SK-N-SH treated with all-trans-retinoic acid at 6 μM for 48 hours (cell line): ENCODE results near the gene ASCL4.

Experiments used
- ATAC-seq: fragments of 200-7000 bp; cut with Tn5 transposase; 3 replicates; pipeline ENCODE4 v1.9.1; 2020; ENCODE audit warnings: mild to moderate bottlenecking, moderate library complexity
- ARNTL ChIP-seq: fragments of 450-650 bp; formaldehyde crosslinking; IDR thresholded peaks from 2 replicates; pipeline ENCODE4 v1.5.0; 2020; ENCODE audit warnings: low read depth, mild to moderate bottlenecking, moderate library complexity, borderline replicate concordance
- BACH2 ChIP-seq: fragments of 250-450 bp; sonication (Bioruptor Pico); IDR thresholded peaks from 2 replicates; pipeline ENCODE4 v1.9.0; 2021; ENCODE audit warnings: mild to moderate bottlenecking, borderline replicate concordance
- CSDC2 ChIP-seq: fragments of 250-450 bp; sonication (Bioruptor Pico); IDR thresholded peaks from 2 replicates; pipeline ENCODE4 v1.5.0; 2020; ENCODE audit warnings: mild to moderate bottlenecking, moderate library complexity
- ESRRG ChIP-seq: fragments of 250-450 bp; sonication (Bioruptor Pico); IDR thresholded peaks from 2 replicates; pipeline ENCODE4 v1.6.1; 2021; ENCODE audit warnings: mild to moderate bottlenecking
- ISL1 ChIP-seq: fragments of 250-450 bp; sonication (Bioruptor Pico); IDR thresholded peaks from 2 replicates; pipeline ENCODE4 v2.1.2; 2022; ENCODE audit warnings: mild to moderate bottlenecking, moderate library complexity
- OSR1 ChIP-seq: fragments of 250-450 bp; sonication (Bioruptor Pico); IDR thresholded peaks from 2 replicates; pipeline ENCODE4 v1.8.0; 2022; ENCODE audit warnings: moderate library complexity, mild to moderate bottlenecking, inconsistent platforms
- PPARA ChIP-seq: fragments of 250-450 bp; sonication (Bioruptor Pico); IDR thresholded peaks from 2 replicates; pipeline ENCODE4 v1.5.0; 2020; ENCODE audit warnings: mild to moderate bottlenecking, borderline replicate concordance
- RARB ChIP-seq: fragments of 250-450 bp; sonication (Bioruptor Pico); IDR thresholded peaks from 2 replicates; pipeline ENCODE4 v1.8.0; 2021; ENCODE audit warnings: mild to moderate bottlenecking, moderate library complexity
- TCF4 ChIP-seq: fragments of 250-450 bp; sonication (Bioruptor Pico); IDR thresholded peaks from 2 replicates; pipeline ENCODE4 v1.8.0; 2021; ENCODE audit warnings: mild to moderate bottlenecking, moderate library complexity, borderline replicate concordance
- TOX ChIP-seq: fragments of 250-450 bp; sonication (Bioruptor Pico); IDR thresholded peaks from 2 replicates; pipeline ENCODE4 v1.8.0; 2021; ENCODE audit warnings: mild to moderate bottlenecking, moderate library complexity, borderline replicate concordance
- ZC3H10 ChIP-seq: fragments of 250-450 bp; sonication (Bioruptor Pico); IDR thresholded peaks from 2 replicates; pipeline ENCODE4 v1.5.1; 2021; ENCODE audit warnings: mild to moderate bottlenecking, moderate library complexity
- ZFP3 ChIP-seq: fragments of 250-450 bp; sonication (Bioruptor Pico); IDR thresholded peaks from 2 replicates; pipeline ENCODE4 v1.5.0; 2020; ENCODE audit warnings: mild to moderate bottlenecking, moderate library complexity
- ZNF70 ChIP-seq: fragments of 450-650 bp; formaldehyde crosslinking; IDR thresholded peaks from 2 replicates; pipeline ENCODE4 v1.5.0; 2020; ENCODE audit warnings: mild to moderate bottlenecking, moderate library complexity
- TF ChIP-seq, protein P1 (sequence below): fragments of 250-450 bp; sonication (Bioruptor Pico); IDR thresholded peaks from 2 replicates; pipeline ENCODE4 v1.5.1; 2020; ENCODE audit warnings: low read depth, mild to moderate bottlenecking, moderate library complexity
- TF ChIP-seq, protein P2 (sequence below): fragments of 250-450 bp; sonication (Bioruptor Pico); IDR thresholded peaks from 2 replicates; pipeline ENCODE4 v1.8.0; 2020; ENCODE audit warnings: mild to moderate bottlenecking, moderate library complexity, borderline replicate concordance
- TF ChIP-seq, protein P3 (sequence below): fragments of 250-450 bp; sonication (Bioruptor Pico); IDR thresholded peaks from 2 replicates; pipeline ENCODE4 v1.5.1; 2021; ENCODE audit warnings: mild to moderate bottlenecking, moderate library complexity
- TF ChIP-seq, protein P4 (sequence below): fragments of 250-450 bp; sonication (Bioruptor Pico); IDR thresholded peaks from 2 replicates; pipeline ENCODE4 v1.8.0; 2021; ENCODE audit warnings: low read depth, mild to moderate bottlenecking, moderate library complexity, borderline replicate concordance
- TF ChIP-seq, protein P5 (sequence below): fragments of 250-450 bp; sonication (Bioruptor Pico); IDR thresholded peaks from 2 replicates; pipeline ENCODE4 v1.5.0; 2020; ENCODE audit warnings: mild to moderate bottlenecking, moderate library complexity

Gene ASCL4

DNA sequence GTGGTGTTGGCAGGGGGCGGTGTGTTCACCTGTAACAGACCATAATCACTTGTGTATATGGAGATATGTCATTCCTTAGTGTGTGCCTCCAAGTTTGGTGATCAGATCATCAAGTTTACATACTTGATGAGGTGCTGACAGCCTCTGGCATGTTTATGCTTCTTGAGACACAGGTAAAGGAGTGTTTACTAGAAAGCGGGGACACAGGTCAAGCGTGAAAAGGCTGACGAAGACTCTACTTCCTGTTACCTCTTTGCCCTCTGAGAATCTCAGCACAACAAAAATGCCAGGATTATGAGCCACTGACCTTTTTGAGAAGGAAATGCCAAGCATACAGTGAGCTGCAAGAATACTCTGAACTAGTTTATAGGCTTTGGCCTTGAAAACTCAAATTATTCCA is 43.1 kb upstream of the ASCL4 start:
- TF ChIP-seq ZC3H10, result no peak
- no peak for TF ChIP-seq BACH2 (CRISPR knock-in tag)
- TF ChIP-seq RARB (CRISPR knock-in tag), result no peak
- TF ChIP-seq ZFP3 (CRISPR knock-in tag), result no peak
- no peak for TF ChIP-seq ZNF70 (CRISPR knock-in tag)
- TF ChIP-seq, protein P1, sequence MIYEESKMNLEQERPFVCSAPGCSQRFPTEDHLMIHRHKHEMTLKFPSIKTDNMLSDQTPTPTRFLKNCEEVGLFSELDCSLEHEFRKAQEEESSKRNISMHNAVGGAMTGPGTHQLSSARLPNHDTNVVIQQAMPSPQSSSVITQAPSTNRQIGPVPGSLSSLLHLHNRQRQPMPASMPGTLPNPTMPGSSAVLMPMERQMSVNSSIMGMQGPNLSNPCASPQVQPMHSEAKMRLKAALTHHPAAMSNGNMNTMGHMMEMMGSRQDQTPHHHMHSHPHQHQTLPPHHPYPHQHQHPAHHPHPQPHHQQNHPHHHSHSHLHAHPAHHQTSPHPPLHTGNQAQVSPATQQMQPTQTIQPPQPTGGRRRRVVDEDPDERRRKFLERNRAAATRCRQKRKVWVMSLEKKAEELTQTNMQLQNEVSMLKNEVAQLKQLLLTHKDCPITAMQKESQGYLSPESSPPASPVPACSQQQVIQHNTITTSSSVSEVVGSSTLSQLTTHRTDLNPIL (CRISPR knock-in tag), result no peak
- TF ChIP-seq, protein P2, sequence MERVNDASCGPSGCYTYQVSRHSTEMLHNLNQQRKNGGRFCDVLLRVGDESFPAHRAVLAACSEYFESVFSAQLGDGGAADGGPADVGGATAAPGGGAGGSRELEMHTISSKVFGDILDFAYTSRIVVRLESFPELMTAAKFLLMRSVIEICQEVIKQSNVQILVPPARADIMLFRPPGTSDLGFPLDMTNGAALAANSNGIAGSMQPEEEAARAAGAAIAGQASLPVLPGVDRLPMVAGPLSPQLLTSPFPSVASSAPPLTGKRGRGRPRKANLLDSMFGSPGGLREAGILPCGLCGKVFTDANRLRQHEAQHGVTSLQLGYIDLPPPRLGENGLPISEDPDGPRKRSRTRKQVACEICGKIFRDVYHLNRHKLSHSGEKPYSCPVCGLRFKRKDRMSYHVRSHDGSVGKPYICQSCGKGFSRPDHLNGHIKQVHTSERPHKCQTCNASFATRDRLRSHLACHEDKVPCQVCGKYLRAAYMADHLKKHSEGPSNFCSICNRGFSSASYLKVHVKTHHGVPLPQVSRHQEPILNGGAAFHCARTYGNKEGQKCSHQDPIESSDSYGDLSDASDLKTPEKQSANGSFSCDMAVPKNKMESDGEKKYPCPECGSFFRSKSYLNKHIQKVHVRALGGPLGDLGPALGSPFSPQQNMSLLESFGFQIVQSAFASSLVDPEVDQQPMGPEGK (CRISPR knock-in tag), result no peak
- no peak for TF ChIP-seq ISL1
- no peak for TF ChIP-seq ESRRG (CRISPR knock-in tag)
- no peak for TF ChIP-seq PPARA (CRISPR knock-in tag)
- no peak for TF ChIP-seq ARNTL
- TF ChIP-seq, protein P3, sequence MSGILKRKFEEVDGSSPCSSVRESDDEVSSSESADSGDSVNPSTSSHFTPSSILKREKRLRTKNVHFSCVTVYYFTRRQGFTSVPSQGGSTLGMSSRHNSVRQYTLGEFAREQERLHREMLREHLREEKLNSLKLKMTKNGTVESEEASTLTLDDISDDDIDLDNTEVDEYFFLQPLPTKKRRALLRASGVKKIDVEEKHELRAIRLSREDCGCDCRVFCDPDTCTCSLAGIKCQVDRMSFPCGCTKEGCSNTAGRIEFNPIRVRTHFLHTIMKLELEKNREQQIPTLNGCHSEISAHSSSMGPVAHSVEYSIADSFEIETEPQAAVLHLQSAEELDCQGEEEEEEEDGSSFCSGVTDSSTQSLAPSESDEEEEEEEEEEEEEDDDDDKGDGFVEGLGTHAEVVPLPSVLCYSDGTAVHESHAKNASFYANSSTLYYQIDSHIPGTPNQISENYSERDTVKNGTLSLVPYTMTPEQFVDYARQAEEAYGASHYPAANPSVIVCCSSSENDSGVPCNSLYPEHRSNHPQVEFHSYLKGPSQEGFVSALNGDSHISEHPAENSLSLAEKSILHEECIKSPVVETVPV (CRISPR knock-in tag), result no peak
- no peak for TF ChIP-seq TOX (CRISPR knock-in tag)
- TF ChIP-seq, protein P4, sequence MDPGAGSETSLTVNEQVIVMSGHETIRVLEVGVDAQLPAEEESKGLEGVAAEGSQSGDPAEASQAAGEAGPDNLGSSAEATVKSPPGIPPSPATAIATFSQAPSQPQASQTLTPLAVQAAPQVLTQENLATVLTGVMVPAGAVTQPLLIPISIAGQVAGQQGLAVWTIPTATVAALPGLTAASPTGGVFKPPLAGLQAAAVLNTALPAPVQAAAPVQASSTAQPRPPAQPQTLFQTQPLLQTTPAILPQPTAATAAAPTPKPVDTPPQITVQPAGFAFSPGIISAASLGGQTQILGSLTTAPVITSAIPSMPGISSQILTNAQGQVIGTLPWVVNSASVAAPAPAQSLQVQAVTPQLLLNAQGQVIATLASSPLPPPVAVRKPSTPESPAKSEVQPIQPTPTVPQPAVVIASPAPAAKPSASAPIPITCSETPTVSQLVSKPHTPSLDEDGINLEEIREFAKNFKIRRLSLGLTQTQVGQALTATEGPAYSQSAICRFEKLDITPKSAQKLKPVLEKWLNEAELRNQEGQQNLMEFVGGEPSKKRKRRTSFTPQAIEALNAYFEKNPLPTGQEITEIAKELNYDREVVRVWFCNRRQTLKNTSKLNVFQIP (CRISPR knock-in tag), result no peak
- TF ChIP-seq OSR1 (CRISPR knock-in tag), result no peak
- TF ChIP-seq, protein P5, sequence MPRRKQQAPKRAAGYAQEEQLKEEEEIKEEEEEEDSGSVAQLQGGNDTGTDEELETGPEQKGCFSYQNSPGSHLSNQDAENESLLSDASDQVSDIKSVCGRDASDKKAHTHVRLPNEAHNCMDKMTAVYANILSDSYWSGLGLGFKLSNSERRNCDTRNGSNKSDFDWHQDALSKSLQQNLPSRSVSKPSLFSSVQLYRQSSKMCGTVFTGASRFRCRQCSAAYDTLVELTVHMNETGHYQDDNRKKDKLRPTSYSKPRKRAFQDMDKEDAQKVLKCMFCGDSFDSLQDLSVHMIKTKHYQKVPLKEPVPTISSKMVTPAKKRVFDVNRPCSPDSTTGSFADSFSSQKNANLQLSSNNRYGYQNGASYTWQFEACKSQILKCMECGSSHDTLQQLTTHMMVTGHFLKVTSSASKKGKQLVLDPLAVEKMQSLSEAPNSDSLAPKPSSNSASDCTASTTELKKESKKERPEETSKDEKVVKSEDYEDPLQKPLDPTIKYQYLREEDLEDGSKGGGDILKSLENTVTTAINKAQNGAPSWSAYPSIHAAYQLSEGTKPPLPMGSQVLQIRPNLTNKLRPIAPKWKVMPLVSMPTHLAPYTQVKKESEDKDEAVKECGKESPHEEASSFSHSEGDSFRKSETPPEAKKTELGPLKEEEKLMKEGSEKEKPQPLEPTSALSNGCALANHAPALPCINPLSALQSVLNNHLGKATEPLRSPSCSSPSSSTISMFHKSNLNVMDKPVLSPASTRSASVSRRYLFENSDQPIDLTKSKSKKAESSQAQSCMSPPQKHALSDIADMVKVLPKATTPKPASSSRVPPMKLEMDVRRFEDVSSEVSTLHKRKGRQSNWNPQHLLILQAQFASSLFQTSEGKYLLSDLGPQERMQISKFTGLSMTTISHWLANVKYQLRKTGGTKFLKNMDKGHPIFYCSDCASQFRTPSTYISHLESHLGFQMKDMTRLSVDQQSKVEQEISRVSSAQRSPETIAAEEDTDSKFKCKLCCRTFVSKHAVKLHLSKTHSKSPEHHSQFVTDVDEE (CRISPR knock-in tag), result no peak
- peak; percentile 27 for ATAC-seq

DNA sequence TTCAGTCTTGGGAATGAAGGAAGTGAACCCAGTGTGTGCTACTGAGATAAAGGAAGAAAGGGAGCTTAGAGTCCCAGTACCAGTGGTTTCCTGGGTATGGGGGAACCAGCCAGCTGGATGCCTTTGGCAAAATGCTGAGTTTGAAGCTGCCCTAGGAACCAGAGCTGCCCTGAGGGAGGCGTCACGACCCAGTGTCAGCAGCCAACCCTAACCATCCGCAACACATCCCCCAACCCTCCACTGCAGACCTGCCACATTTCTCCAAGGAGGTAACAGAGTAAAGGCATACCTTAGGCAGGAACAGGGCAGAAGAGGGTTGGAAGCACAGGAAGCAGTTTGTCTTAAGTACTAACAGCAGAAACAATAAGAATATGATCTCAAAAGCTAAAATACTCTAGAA is 42.1 kb upstream of the ASCL4 start:
- TF ChIP-seq, protein P3 (CRISPR knock-in tag), result no peak
- TF ChIP-seq, protein P4 (CRISPR knock-in tag), result no peak
- no peak for TF ChIP-seq ESRRG (CRISPR knock-in tag)
- no peak for TF ChIP-seq TCF4
- TF ChIP-seq CSDC2, result no peak
- TF ChIP-seq, protein P5 (CRISPR knock-in tag), result no peak
- no peak; the same call in 2 of the 3 replicates for ATAC-seq
